IMR-90 (cell line): Measurements from ENCODE around the gene SYNE1. TPM values are rescaled to one million over a fixed set of nuclear protein-coding genes. Genes with fewer than 3 reads are reported as not detected.

Experiments
- ATAC-seq: fragments of 200-7000 bp; cut with Tn5 transposase; 2 replicates; pipeline ENCODE4 v1.9.1; 2020; ENCODE audit warnings: low read depth, mild to moderate bottlenecking, moderate library complexity
- BruUV-seq: library from RNA; stranded (reverse); fragments of 400-500 nt; replicated peaks from 2 replicates; lab custom pipeline; 2021; lab: Mats Ljungman, UMichigan
- CTCF ChIA-PET: fragments of 300-600 bp; formaldehyde crosslinking; extraction: SDS; loops from one replicate; lab custom pipeline; 2021; ENCODE audit warnings: antibody characterized with exemption; lab: Yijun Ruan, JAX
- POLR2A ChIA-PET: fragments of 300-600 bp; sonication (Branson Sonifier 250); formaldehyde crosslinking; loops from one replicate; lab custom pipeline; 2022; ENCODE audit warnings: antibody characterized with exemption; ENCODE audit not compliant: unreplicated experiment; lab: Charles Lee
- DNase-seq: peaks from one replicate; pipeline ENCODE4 v3.0.0; 2013
- H2AFZ ChIP-seq: replicated peaks from 2 replicates; pipeline ENCODE3; 2013; ENCODE audit warnings: low read length, mild to moderate bottlenecking; ENCODE audit not compliant: poor library complexity
- H2AK5ac ChIP-seq: 2 replicates; pipeline ENCODE4 v1.6.1; 2013; ENCODE audit warnings: low read depth, low read length, inconsistent platforms
- H2AK9ac ChIP-seq: replicated peaks from 2 replicates; pipeline ENCODE3; 2013; ENCODE audit warnings: mild to moderate bottlenecking, low read depth, low read length, moderate library complexity; ENCODE audit not compliant: poor library complexity
- H2BK120ac ChIP-seq: 2 replicates; pipeline ENCODE4 v1.6.1; 2013; ENCODE audit warnings: low read depth, low read length, inconsistent platforms
- H2BK15ac ChIP-seq: 3 replicates; pipeline ENCODE4 v1.6.1; 2013; ENCODE audit warnings: low read depth, low read length, inconsistent platforms
- H2BK20ac ChIP-seq: 2 replicates; pipeline ENCODE4 v1.6.1; 2013; ENCODE audit warnings: low read depth, mild to moderate bottlenecking, inconsistent platforms, low read length, moderate library complexity
- H2BK5ac ChIP-seq: 2 replicates; pipeline ENCODE4 v1.6.1; 2013; ENCODE audit warnings: mild to moderate bottlenecking, low read depth, low read length, inconsistent platforms; ENCODE audit not compliant: poor library complexity, severe bottlenecking
- H3K14ac ChIP-seq: replicated peaks from 2 replicates; pipeline ENCODE4 v1.6.1; 2013; ENCODE audit warnings: low read depth, low read length, inconsistent platforms
- H3K18ac ChIP-seq: 2 replicates; pipeline ENCODE4 v1.6.1; 2013; ENCODE audit warnings: low read depth, low read length, control low read depth
- H3K23ac ChIP-seq: 2 replicates; pipeline ENCODE4 v1.6.1; 2013; ENCODE audit warnings: low read depth, low read length, inconsistent platforms
- H3K27ac ChIP-seq: 2 replicates; pipeline ENCODE4 v1.5.1; 2013; ENCODE audit warnings: mild to moderate bottlenecking, control low read depth, low read length; ENCODE audit not compliant: insufficient read depth
- H3K27me3 ChIP-seq: 2 replicates; pipeline ENCODE4 v1.6.1; 2013; ENCODE audit warnings: low read length; ENCODE audit not compliant: control insufficient read depth, insufficient read depth
- H3K36me3 ChIP-seq: 2 replicates; pipeline ENCODE4 v1.6.1; 2013; ENCODE audit warnings: low read length, mixed read lengths; ENCODE audit not compliant: control insufficient read depth, insufficient read depth
- H3K4ac ChIP-seq: 2 replicates; pipeline ENCODE4 v1.6.1; 2013; ENCODE audit warnings: low read depth, low read length, inconsistent platforms
- H3K4me1 ChIP-seq: 2 replicates; pipeline ENCODE4 v1.6.1; 2013; ENCODE audit warnings: low read length, mixed read lengths; ENCODE audit not compliant: control insufficient read depth, insufficient read depth
- H3K4me2 ChIP-seq: 2 replicates; pipeline ENCODE4 v1.6.1; 2013; ENCODE audit warnings: low read depth, mild to moderate bottlenecking, control low read depth, low read length, moderate library complexity
- H3K4me3 ChIP-seq: 2 replicates; pipeline ENCODE4 v1.5.1; 2013; ENCODE audit warnings: low read depth, mild to moderate bottlenecking, control low read depth, low read length, moderate library complexity; ENCODE audit not compliant: insufficient read depth
- H3K56ac ChIP-seq: 2 replicates; pipeline ENCODE4 v1.6.1; 2013; ENCODE audit warnings: low read length, inconsistent platforms; ENCODE audit not compliant: insufficient read depth; ENCODE audit errors: extremely low read depth
- H3K79me1 ChIP-seq, 2 experiments: 2 replicates each; pipeline ENCODE4 v1.6.1; 2013; ENCODE audit warnings: low read length in 2 of 2, inconsistent platforms in 1 of 2, low read depth in 1 of 2
- H3K9ac ChIP-seq: 2 replicates; pipeline ENCODE4 v1.6.1; 2013; ENCODE audit warnings: low read depth, low read length, control low read depth
- H3K9me1 ChIP-seq: 2 replicates; pipeline ENCODE4 v1.6.1; 2013; ENCODE audit warnings: low read length, inconsistent platforms; ENCODE audit not compliant: insufficient read depth
- H3K9me3 ChIP-seq: 2 replicates; pipeline ENCODE4 v1.6.1; 2013; ENCODE audit warnings: low read length; ENCODE audit not compliant: control insufficient read depth, insufficient read depth
- H4K20me1 ChIP-seq: 2 replicates; pipeline ENCODE4 v1.6.1; 2013; ENCODE audit warnings: low read length, inconsistent platforms; ENCODE audit not compliant: insufficient read depth
- H4K5ac ChIP-seq: 2 replicates; pipeline ENCODE4 v1.6.1; 2013; ENCODE audit warnings: mild to moderate bottlenecking, low read depth, low read length, control low read depth
- H4K8ac ChIP-seq, 2 experiments: 2 replicates each; pipeline ENCODE4 v1.6.1; 2013; ENCODE audit warnings: low read depth in 2 of 2, low read length in 2 of 2, control low read depth in 1 of 2, inconsistent platforms in 1 of 2
- H4K91ac ChIP-seq: 2 replicates; pipeline ENCODE4 v1.6.1; 2013; ENCODE audit warnings: low read depth, low read length, inconsistent platforms; ENCODE audit not compliant: insufficient read depth
- BHLHE40 ChIP-seq: fragments of 150-350 bp; IDR thresholded peaks from 2 replicates; pipeline ENCODE4 v1.6.1; 2016; ENCODE audit warnings: mild to moderate bottlenecking, low read depth, low read length
- CEBPB ChIP-seq: IDR thresholded peaks from 2 replicates; pipeline ENCODE4 v1.6.1; 2012; ENCODE audit warnings: low read depth, low read length, improper control_type of control experiment
- CHD1 ChIP-seq: IDR thresholded peaks from 2 replicates; pipeline ENCODE4 v1.6.1; 2012; ENCODE audit warnings: low read depth, low read length, improper control_type of control experiment
- FOS ChIP-seq: fragments of 150-350 bp; IDR thresholded peaks from 2 replicates; pipeline ENCODE4 v1.6.1; 2016; ENCODE audit warnings: low read depth, low read length
- MAFK ChIP-seq: IDR thresholded peaks from 2 replicates; pipeline ENCODE4 v1.6.1; 2012; ENCODE audit warnings: low read depth, low read length, improper control_type of control experiment
- MAZ ChIP-seq: IDR thresholded peaks from 2 replicates; pipeline ENCODE4 v1.6.1; 2012; ENCODE audit warnings: low read depth, mild to moderate bottlenecking, low read length, improper control_type of control experiment, moderate library complexity, borderline replicate concordance
- MXI1 ChIP-seq: IDR thresholded peaks from 2 replicates; pipeline ENCODE4 v1.6.1; 2012; ENCODE audit warnings: low read depth, mild to moderate bottlenecking, low read length, moderate library complexity, borderline replicate concordance
- NFE2L2 ChIP-seq: fragments of 150-350 bp; IDR thresholded peaks from 2 replicates; pipeline ENCODE4 v1.6.1; 2016; ENCODE audit warnings: low read depth, mild to moderate bottlenecking, low read length
- POLR2A ChIP-seq: IDR thresholded peaks from 2 replicates; pipeline ENCODE4 v1.6.1; 2012; ENCODE audit warnings: mild to moderate bottlenecking, low read depth, low read length
- RAD21 ChIP-seq: IDR thresholded peaks from 2 replicates; pipeline ENCODE4 v1.6.1; 2012; ENCODE audit warnings: low read length, improper control_type of control experiment
- RFX5 ChIP-seq: IDR thresholded peaks from 2 replicates; pipeline ENCODE4 v1.8.0; 2012; ENCODE audit warnings: low read depth, mild to moderate bottlenecking, low read length, moderate library complexity
- SMC3 ChIP-seq: fragments of 150-350 bp; IDR thresholded peaks from 2 replicates; pipeline ENCODE4 v1.6.1; 2016; ENCODE audit warnings: low read depth, mild to moderate bottlenecking, antibody characterized with exemption, low read length, moderate library complexity
- WGBS, 2 experiments: methylation state at CpG; one replicate each; pipeline versions ENCODE4 v1.1.5 to v1.1.7; 2013; ENCODE audit warnings: missing lambda C conversion rate in 2 of 2; ENCODE audit not compliant: insufficient read length in 1 of 2; ENCODE audit errors: extremely low coverage in 2 of 2; 5-methylcytosine and 5-hydroxymethylcytosine counted together
- dilution Hi-C: fragments of 300-500 bp; cut with HindIII; formaldehyde crosslinking; loops from one replicate; pipeline ENCODE4 v1.14.3; 2018; ENCODE audit warnings: low sequenced_read_pairs; ENCODE audit not compliant: unreplicated experiment
- in situ Hi-C: fragments of 300-500 bp; cut with MboI; formaldehyde crosslinking; loops from 3 replicates; pipeline ENCODE4 v1.14.3; 2019; ENCODE audit warnings: low sequenced_read_pairs, inconsistent platforms, mixed read lengths
- intact Hi-C: fragments of 100-400 bp; cut with micrococcal nuclease; formaldehyde crosslinking; loops from 2 replicates; pipeline ENCODE4 v1.10.0; 2022
- polyA plus RNA-seq, 3 experiments: library from polyadenylated mRNA; depleted of rRNA; stranded (reverse); fragments of >200 nt; gene quantifications; 2 replicates each; pipeline ENCODE4 v1.2.3, GENCODE V29; 2012; ENCODE audit warnings: low replicate concordance in 1 of 3
- total RNA-seq: library from RNA; depleted of rRNA; stranded (reverse); fragments of >200 nt; gene quantifications from 2 replicates; pipeline ENCODE4 v1.2.3, GENCODE V29; 2012
- TF ChIP-seq, protein P1 (sequence below): conservative IDR thresholded peaks from 2 replicates; pipeline ENCODE4 v1.5.1; 2012; ENCODE audit warnings: mild to moderate bottlenecking, low read depth, low read length, improper control_type of control experiment
- TF ChIP-seq, protein P2 (sequence below): fragments of 150-350 bp; IDR thresholded peaks from 2 replicates; pipeline ENCODE4 v1.6.1; 2016; ENCODE audit warnings: low read depth, mild to moderate bottlenecking, low read length, moderate library complexity, borderline replicate concordance
- TF ChIP-seq, protein P3 (sequence below): fragments of 150-350 bp; IDR thresholded peaks from 2 replicates; pipeline ENCODE4 v1.6.1; 2017; ENCODE audit warnings: mild to moderate bottlenecking, antibody characterized with exemption, low read length, low read depth

SYNE1 gene
- total and polyA plus RNA-seq, 2 of the 4 experiments (the other 2 are of a cell fraction), result 34.1 to 159 TPM

DNA sequence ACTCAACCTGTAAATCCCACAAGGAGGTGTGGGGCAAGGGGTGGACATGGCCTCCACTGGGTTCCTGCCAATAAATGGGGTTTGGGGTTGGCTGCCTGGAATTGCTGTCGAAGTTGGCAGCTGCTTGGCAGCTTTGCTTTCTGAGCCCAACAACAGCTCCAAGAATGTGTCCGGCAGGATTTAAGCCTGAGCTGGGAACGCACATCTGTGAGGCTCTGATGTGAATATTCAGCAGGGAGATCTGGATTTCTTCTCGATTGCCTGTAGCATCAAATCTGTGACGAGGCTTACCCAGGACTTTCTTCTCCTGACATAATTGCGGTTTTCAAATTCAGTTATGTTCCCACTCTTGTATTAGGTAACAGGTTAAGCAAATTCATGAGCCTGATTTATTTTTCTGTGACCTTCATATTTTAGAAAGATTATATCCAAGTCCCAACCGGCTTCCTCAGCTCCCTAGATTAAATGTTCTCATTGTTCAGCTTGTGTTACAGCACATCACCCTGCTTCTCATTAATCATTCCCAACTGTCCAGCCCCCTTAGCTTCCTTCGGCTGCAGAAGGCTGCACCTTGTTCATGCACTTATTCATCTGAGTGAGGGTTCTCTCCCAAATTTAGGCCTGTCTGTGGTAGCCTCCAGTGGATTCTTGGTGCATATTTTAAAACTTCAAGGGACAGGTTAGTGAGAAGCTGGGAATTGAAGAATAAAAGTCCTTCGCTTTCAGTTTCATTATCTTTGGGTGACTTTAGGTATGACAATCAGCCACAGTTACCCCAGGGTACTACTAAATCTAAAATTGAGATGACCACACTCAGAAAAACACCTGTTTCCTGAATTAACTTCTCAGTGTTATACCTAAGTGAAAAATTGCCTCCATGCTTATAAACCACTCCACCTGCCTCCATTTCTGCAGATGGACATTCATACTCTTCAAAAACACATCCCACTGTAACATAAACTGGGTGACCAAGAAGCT is 519.7 kb downstream of the SYNE1 start:
- Histone ChIP-seq H3K56ac (no peak overlapping the region), H3K4me3 (no peak overlapping the region), H3K14ac (no peak overlapping the region), H2AK5ac (no peak overlapping the region), H3K9me3 (no peaks in the 10 kb centered on the region), H2BK20ac (no peak overlapping the region), H3K27me3 (no peaks in the 10 kb centered on the region), H4K91ac (no peak overlapping the region), H2BK15ac (no peak overlapping the region), H4K5ac (no peak overlapping the region), H3K9ac (no peak overlapping the region), H3K27ac (no peak overlapping the region), H2BK5ac (no peak overlapping the region), H3K4me2 (no peak overlapping the region), H4K20me1 (no peaks in the 10 kb centered on the region), H3K4me1 (no peaks in the 10 kb centered on the region), H2AFZ (no peak overlapping the region), H3K36me3 (peaks cover 20% of the 10 kb centered on the region), H3K18ac (no peak overlapping the region), H3K9me1 (no peaks in the 10 kb centered on the region), H3K23ac (no peak overlapping the region), H2BK120ac (no peak overlapping the region), H2AK9ac (no peak overlapping the region), H4K8ac (no peak overlapping the region), H3K79me1 (no peaks in the 10 kb centered on the region), H3K4ac (no peak overlapping the region)
- ATAC-seq (no peak), DNase-seq (no peak)
- BruUV-seq, result no TSS peak
- dilution Hi-C loops, result no loop called here
- in situ Hi-C loops, result no loop called here
- ChIA-PET POLR2A (no interaction called here), CTCF (no interaction called here)
- 67% methylated on average over 4 of the region's 9 CpGs; no CpG with 5 or more reads in 1 of the 2 experiments for WGBS, 2 experiments
- intact Hi-C loops, result no loop called here
- TF ChIP-seq, protein P1, sequence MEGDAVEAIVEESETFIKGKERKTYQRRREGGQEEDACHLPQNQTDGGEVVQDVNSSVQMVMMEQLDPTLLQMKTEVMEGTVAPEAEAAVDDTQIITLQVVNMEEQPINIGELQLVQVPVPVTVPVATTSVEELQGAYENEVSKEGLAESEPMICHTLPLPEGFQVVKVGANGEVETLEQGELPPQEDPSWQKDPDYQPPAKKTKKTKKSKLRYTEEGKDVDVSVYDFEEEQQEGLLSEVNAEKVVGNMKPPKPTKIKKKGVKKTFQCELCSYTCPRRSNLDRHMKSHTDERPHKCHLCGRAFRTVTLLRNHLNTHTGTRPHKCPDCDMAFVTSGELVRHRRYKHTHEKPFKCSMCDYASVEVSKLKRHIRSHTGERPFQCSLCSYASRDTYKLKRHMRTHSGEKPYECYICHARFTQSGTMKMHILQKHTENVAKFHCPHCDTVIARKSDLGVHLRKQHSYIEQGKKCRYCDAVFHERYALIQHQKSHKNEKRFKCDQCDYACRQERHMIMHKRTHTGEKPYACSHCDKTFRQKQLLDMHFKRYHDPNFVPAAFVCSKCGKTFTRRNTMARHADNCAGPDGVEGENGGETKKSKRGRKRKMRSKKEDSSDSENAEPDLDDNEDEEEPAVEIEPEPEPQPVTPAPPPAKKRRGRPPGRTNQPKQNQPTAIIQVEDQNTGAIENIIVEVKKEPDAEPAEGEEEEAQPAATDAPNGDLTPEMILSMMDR, result no peak
- TF ChIP-seq CHD1 (no peak), BHLHE40 (no peak), MAZ (no peak), RAD21 (no peak), SMC3 (no peak), MAFK (no peak), POLR2A (no peak), RFX5 (no peak), NFE2L2 (no peak), MXI1 (no peak), FOS (no peak), CEBPB (no peak)
- TF ChIP-seq, protein P2, sequence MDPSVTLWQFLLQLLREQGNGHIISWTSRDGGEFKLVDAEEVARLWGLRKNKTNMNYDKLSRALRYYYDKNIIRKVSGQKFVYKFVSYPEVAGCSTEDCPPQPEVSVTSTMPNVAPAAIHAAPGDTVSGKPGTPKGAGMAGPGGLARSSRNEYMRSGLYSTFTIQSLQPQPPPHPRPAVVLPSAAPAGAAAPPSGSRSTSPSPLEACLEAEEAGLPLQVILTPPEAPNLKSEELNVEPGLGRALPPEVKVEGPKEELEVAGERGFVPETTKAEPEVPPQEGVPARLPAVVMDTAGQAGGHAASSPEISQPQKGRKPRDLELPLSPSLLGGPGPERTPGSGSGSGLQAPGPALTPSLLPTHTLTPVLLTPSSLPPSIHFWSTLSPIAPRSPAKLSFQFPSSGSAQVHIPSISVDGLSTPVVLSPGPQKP, result no peak
- TF ChIP-seq, protein P3, sequence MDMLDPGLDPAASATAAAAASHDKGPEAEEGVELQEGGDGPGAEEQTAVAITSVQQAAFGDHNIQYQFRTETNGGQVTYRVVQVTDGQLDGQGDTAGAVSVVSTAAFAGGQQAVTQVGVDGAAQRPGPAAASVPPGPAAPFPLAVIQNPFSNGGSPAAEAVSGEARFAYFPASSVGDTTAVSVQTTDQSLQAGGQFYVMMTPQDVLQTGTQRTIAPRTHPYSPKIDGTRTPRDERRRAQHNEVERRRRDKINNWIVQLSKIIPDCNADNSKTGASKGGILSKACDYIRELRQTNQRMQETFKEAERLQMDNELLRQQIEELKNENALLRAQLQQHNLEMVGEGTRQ, result no peak
